Measurements from ENCODE around the gene HAUS2.
"Not testable (repeated sequence)": the region's sequence is repeated elsewhere in the genome, so short reads cannot be mapped to it uniquely, and the experiment has no call there.

Gene HAUS2

GRCh38 chr15:42548249-42549031 is at the start of gene HAUS2, which contains the start of gene LRRC57:
Gene HAUS2, plus strand, starts transcription at chr15:42548838. Its CDS starts 35 bp downstream, at chr15:42548873.
Gene LRRC57, minus strand, starts transcription at chr15:42548793. Its CDS starts 359 bp downstream, at chr15:42548434.
- peak; percentile 90 for DNase-seq

- DNase-seq: no peak
These were observed 48.6 kb upstream of the HAUS2 start for GRCh38 chr15:42499858-42500609.

GRCh38 chr15:42502477-42502876 is 46.2 kb upstream of the HAUS2 start:
- DNase-seq: no peak

GRCh38 chr15:42503825-42504224 is 44.8 kb upstream of the HAUS2 start:
- no peak for DNase-seq

GRCh38 chr15:42504631-42505030 is 44.0 kb upstream of the HAUS2 start:
- DNase-seq: no peak

GRCh38 chr15:42507514-42507913 is 41.1 kb upstream of the HAUS2 start:
- DNase-seq: no peak

- no peak for DNase-seq
These were observed 40.4 kb upstream of the HAUS2 start for GRCh38 chr15:42508263-42508690.

GRCh38 chr15:42510258-42511006 is 38.2 kb upstream of the HAUS2 start:
- DNase-seq: no peak

GRCh38 chr15:42511007-42511391 is 37.6 kb upstream of the HAUS2 start:
- DNase-seq: no peak

GRCh38 chr15:42523331-42523730 is 25.3 kb upstream of the HAUS2 start:
- no peak for DNase-seq

- no peak for DNase-seq
These were observed 19.7 kb upstream of the HAUS2 start for GRCh38 chr15:42528970-42529369.

- DNase-seq: no peak
These were observed 15.4 kb upstream of the HAUS2 start for GRCh38 chr15:42533246-42533645.

GRCh38 chr15:42544853-42545629 is 3.6 kb upstream of the HAUS2 start:
- DNase-seq: no peak

GRCh38 chr15:42547918-42548248 is 755 bp upstream of the HAUS2 start:
- DNase-seq: no peak

GRCh38 chr15:42549032-42549491 is 424 bp downstream of the HAUS2 start:
- no peak for DNase-seq

GRCh38 chr15:42549741-42550392 is 1.2 kb downstream of the HAUS2 start:
- DNase-seq: no peak

GRCh38 chr15:42553554-42553953 is 4.9 kb downstream of the HAUS2 start:
- no peak for DNase-seq

GRCh38 chr15:42556550-42557207 is 8.0 kb downstream of the HAUS2 start:
- not testable (repeated sequence) for DNase-seq

- no peak for DNase-seq
These were observed 10.1 kb downstream of the HAUS2 start for GRCh38 chr15:42558739-42559138.

- peak; percentile 98 for DNase-seq
These were observed 26.8 kb downstream of the HAUS2 start, which contains the start of gene STARD9 for GRCh38 chr15:42575188-42576039. Gene STARD9, plus strand, starts transcription at chr15:42575606. Its CDS starts 110 bp downstream, at chr15:42575716.

Measured in activated CD4-positive, CD25-positive, alpha-beta regulatory T cell treated with anti-CD3 and anti-CD28 coated beads, Interleukin-2, amount 50 U/mL, for 72 hours (primary cell).